Sigmoid colon (tissue), 4 donors: ENCODE results near the gene RCAN1.

Experiments
- EP300 ChIP-seq, 4 donors: sonication (generic); formaldehyde crosslinking; IDR thresholded peaks; one replicate each; pipeline ENCODE4 v1.6.1; 2017; ENCODE audit warnings: antibody characterized with exemption in 4 of 4
- POLR2A ChIP-seq, 2 donors: fragments of 450-650 bp; IDR thresholded peaks; one replicate each; pipeline ENCODE4 v1.6.1; 2016; ENCODE audit warnings: antibody characterized with exemption in 2 of 2, mild to moderate bottlenecking in 2 of 2, moderate library complexity in 2 of 2
- POLR2AphosphoS5 ChIP-seq, 4 donors: sonication (generic); formaldehyde crosslinking; IDR thresholded peaks; one replicate each; pipeline ENCODE4 v1.6.1; 2017; ENCODE audit warnings: antibody characterized with exemption in 4 of 4
- TF ChIP-seq, protein P1 (sequence below), 4 experiments: fragments of 450-650 bp in 3 of 4; fragments of 200-600 bp in 1 of 4; IDR thresholded peaks; one replicate each; pipeline ENCODE4 v1.5.1; 2016 to 2019; ENCODE audit warnings: antibody characterized with exemption in 4 of 4, mild to moderate bottlenecking in 3 of 4, moderate library complexity in 2 of 4

DNA sequence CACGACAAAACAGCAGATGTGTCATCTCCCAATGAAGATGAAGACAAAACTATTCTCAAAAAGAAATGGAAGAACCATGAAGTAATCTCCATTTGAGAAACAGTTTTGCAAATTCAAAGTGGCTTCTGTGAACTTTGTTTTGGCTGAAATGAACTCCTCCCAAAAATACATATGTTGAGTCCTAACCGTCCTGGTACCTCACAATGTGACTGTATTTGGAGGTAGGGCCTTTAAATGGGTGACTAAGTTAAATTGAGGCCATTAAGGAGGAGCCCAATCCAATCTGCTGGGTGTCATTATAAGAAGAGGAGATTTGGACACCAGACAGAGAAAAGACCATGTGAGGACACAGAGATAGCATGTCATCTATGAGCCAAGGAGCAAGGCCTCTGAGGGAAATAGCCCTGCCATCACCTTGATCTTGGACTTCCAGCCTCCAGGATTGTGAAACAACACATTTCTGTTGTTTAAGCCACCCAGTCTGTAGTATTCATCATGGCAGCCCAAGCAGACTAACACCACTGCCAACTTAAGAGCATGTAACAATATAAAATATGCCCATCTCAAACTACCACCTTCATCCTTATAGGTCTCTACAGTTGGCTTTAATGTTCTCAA, 64.6 kb downstream of the RCAN1 start:
- TF ChIP-seq, protein P1, sequence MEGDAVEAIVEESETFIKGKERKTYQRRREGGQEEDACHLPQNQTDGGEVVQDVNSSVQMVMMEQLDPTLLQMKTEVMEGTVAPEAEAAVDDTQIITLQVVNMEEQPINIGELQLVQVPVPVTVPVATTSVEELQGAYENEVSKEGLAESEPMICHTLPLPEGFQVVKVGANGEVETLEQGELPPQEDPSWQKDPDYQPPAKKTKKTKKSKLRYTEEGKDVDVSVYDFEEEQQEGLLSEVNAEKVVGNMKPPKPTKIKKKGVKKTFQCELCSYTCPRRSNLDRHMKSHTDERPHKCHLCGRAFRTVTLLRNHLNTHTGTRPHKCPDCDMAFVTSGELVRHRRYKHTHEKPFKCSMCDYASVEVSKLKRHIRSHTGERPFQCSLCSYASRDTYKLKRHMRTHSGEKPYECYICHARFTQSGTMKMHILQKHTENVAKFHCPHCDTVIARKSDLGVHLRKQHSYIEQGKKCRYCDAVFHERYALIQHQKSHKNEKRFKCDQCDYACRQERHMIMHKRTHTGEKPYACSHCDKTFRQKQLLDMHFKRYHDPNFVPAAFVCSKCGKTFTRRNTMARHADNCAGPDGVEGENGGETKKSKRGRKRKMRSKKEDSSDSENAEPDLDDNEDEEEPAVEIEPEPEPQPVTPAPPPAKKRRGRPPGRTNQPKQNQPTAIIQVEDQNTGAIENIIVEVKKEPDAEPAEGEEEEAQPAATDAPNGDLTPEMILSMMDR (IDR thresholded peaks at IDR 0.05), result no peak
- TF ChIP-seq POLR2AphosphoS5 (IDR thresholded peaks at IDR 0.05) (no peak), EP300 (IDR thresholded peaks at IDR 0.05) (no peak), POLR2A (IDR thresholded peaks at IDR 0.05) (no peak)
